Panc1 (cell line): Measurements from ENCODE around the gene UBD. TPM values are rescaled to one million over a fixed set of nuclear protein-coding genes. Genes with fewer than 3 reads are reported as not detected.

Experiments used
- ATAC-seq: fragments of 200-7000 bp; cut with Tn5 transposase; 2 replicates; pipeline ENCODE4 v1.9.1; 2020; ENCODE audit warnings: mild to moderate bottlenecking, moderate library complexity
- BruUV-seq: library from RNA; stranded (reverse); fragments of 400-500 nt; replicated peaks from 2 replicates; lab custom pipeline; 2021; lab: Mats Ljungman, UMichigan
- CTCF ChIA-PET: fragments of 300-600 bp; sonication (Branson Sonifier 250); formaldehyde crosslinking; loops from one replicate; lab custom pipeline; 2022; ENCODE audit warnings: antibody characterized with exemption; lab: Charles Lee
- POLR2A ChIA-PET: fragments of 300-600 bp; sonication (Branson Sonifier 250); formaldehyde crosslinking; loops from one replicate; lab custom pipeline; 2022; ENCODE audit warnings: antibody characterized with exemption; lab: Charles Lee
- DNase-seq: peaks from one replicate; pipeline ENCODE4 v3.0.0-alpha.2; 2010; ENCODE audit warnings: low read depth, low spot score
- H3K27ac ChIP-seq: 2 replicates; pipeline ENCODE4 v1.5.1; 2011; ENCODE audit warnings: mild to moderate bottlenecking, low read length, inconsistent platforms
- H3K27me3 ChIP-seq: fragments of 200-500 bp; sonication (Bioruptor generic); 2 replicates; pipeline ENCODE4 v1.6.0; 2014; ENCODE audit warnings: low read length, inconsistent platforms; ENCODE audit not compliant: control insufficient read depth, insufficient read depth
- H3K36me3 ChIP-seq: fragments of 200-500 bp; sonication (Bioruptor generic); 2 replicates; pipeline ENCODE4 v1.5.1; 2014; ENCODE audit warnings: inconsistent platforms, mild to moderate bottlenecking, low read length, moderate library complexity; ENCODE audit not compliant: control insufficient read depth, insufficient read depth
- H3K4me1 ChIP-seq: 2 replicates; pipeline ENCODE4 v1.5.1; 2011; ENCODE audit warnings: inconsistent platforms, mild to moderate bottlenecking, low read length, moderate library complexity; ENCODE audit not compliant: control insufficient read depth, insufficient read depth
- H3K4me3 ChIP-seq, 2 experiments: 2 replicates each; pipeline ENCODE4 v1.5.1; 2011 to 2012; ENCODE audit warnings: low read depth in 2 of 2, low read length in 2 of 2, mild to moderate bottlenecking in 2 of 2, inconsistent platforms in 1 of 2, moderate library complexity in 1 of 2
- H3K9me3 ChIP-seq: fragments of 200-500 bp; sonication (Bioruptor generic); 2 replicates; pipeline ENCODE4 v1.5.1; 2014; ENCODE audit warnings: low read depth, mild to moderate bottlenecking, inconsistent platforms, low read length, moderate library complexity; ENCODE audit not compliant: control insufficient read depth, insufficient read depth
- POLR2AphosphoS5 ChIP-seq: IDR thresholded peaks from 2 replicates; pipeline ENCODE4 v1.6.1; 2012; ENCODE audit warnings: mild to moderate bottlenecking, low read depth, low read length, moderate library complexity
- SIN3A ChIP-seq: IDR thresholded peaks from 2 replicates; pipeline ENCODE4 v1.6.1; 2012; ENCODE audit warnings: low read depth, mild to moderate bottlenecking, low read length, moderate library complexity, borderline replicate concordance; ENCODE audit not compliant: insufficient read depth
- TCF7L2 ChIP-seq: IDR thresholded peaks from 2 replicates; pipeline ENCODE4 v1.6.1; 2011; ENCODE audit warnings: mild to moderate bottlenecking, low read depth, low read length, inconsistent platforms
- in situ Hi-C: cut with HindIII; loops from 2 replicates; pipeline ENCODE4 v1.10.0; 2016; ENCODE audit warnings: low sequenced_read_pairs, low pct_unique_long_range_greater_than_20kb
- intact Hi-C: fragments of 100-400 bp; cut with micrococcal nuclease; formaldehyde crosslinking; loops from one replicate; pipeline ENCODE4 v1.10.0; 2022; ENCODE audit not compliant: unreplicated experiment
- total RNA-seq: library from RNA; stranded (reverse); gene quantifications from one replicate; pipeline ENCODE4 v1.2.1, GENCODE V29; 2021; ENCODE audit not compliant: unreplicated experiment
- TF ChIP-seq, protein P1 (sequence below): fragments of 450-650 bp; IDR thresholded peaks from 2 replicates; pipeline ENCODE4 v1.5.1; 2017; ENCODE audit warnings: mild to moderate bottlenecking
- TF ChIP-seq, protein P2 (sequence below), 2 experiments: IDR thresholded peaks; 2 replicates each; pipeline ENCODE4 v1.6.1; 2011 to 2012; ENCODE audit warnings: low read depth in 2 of 2, control low read depth in 1 of 2, low read length in 1 of 2, mild to moderate bottlenecking in 1 of 2, moderate library complexity in 1 of 2; ENCODE audit not compliant: insufficient read depth in 1 of 2

Gene UBD
- total RNA-seq, 1 experiment from 2014 or later, result 0.54 TPM

DNA sequence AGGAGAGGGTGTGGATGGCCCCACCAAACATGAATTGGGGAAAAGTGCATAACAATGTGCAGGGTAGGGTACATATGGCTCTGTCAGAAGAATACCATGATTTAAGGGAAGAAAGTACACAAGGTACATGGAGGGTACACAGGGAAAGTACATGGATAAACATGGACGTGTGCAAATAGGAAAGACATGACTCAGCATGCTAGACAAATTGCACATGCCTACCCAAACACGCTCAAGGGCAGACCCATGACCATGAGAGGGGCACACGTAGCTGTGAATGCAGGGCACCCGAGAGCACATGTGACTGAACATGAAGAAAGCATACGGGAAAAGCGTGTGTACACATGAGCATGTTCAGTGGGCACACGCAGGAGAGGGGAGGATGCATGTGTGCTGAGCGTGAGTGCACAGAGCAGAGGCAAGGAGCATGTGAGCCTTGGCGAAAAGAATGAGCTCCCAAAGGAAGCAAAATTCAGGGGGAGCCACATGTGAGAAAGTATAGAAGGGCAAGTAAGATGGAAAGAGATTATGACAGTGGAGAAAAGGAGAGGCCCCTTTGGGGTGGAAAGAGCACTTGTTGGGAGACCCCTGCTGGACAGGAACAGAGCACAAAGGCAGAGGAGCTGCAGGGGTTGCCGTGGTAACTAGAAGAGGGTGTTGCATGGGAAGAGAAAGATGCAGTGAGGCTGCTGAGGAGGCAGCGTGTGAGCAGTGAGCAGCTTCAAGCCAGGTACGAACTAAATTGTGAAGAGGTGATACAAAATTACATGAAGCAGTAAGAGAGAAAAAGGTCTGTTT, 43.2 kb upstream of the UBD start:
- TF ChIP-seq, protein P1, sequence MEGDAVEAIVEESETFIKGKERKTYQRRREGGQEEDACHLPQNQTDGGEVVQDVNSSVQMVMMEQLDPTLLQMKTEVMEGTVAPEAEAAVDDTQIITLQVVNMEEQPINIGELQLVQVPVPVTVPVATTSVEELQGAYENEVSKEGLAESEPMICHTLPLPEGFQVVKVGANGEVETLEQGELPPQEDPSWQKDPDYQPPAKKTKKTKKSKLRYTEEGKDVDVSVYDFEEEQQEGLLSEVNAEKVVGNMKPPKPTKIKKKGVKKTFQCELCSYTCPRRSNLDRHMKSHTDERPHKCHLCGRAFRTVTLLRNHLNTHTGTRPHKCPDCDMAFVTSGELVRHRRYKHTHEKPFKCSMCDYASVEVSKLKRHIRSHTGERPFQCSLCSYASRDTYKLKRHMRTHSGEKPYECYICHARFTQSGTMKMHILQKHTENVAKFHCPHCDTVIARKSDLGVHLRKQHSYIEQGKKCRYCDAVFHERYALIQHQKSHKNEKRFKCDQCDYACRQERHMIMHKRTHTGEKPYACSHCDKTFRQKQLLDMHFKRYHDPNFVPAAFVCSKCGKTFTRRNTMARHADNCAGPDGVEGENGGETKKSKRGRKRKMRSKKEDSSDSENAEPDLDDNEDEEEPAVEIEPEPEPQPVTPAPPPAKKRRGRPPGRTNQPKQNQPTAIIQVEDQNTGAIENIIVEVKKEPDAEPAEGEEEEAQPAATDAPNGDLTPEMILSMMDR, result peak; percentile 36; the same call in 1 of the 2 replicates
- TF ChIP-seq, protein P2, sequence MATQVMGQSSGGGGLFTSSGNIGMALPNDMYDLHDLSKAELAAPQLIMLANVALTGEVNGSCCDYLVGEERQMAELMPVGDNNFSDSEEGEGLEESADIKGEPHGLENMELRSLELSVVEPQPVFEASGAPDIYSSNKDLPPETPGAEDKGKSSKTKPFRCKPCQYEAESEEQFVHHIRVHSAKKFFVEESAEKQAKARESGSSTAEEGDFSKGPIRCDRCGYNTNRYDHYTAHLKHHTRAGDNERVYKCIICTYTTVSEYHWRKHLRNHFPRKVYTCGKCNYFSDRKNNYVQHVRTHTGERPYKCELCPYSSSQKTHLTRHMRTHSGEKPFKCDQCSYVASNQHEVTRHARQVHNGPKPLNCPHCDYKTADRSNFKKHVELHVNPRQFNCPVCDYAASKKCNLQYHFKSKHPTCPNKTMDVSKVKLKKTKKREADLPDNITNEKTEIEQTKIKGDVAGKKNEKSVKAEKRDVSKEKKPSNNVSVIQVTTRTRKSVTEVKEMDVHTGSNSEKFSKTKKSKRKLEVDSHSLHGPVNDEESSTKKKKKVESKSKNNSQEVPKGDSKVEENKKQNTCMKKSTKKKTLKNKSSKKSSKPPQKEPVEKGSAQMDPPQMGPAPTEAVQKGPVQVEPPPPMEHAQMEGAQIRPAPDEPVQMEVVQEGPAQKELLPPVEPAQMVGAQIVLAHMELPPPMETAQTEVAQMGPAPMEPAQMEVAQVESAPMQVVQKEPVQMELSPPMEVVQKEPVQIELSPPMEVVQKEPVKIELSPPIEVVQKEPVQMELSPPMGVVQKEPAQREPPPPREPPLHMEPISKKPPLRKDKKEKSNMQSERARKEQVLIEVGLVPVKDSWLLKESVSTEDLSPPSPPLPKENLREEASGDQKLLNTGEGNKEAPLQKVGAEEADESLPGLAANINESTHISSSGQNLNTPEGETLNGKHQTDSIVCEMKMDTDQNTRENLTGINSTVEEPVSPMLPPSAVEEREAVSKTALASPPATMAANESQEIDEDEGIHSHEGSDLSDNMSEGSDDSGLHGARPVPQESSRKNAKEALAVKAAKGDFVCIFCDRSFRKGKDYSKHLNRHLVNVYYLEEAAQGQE (IDR thresholded peaks at IDR 0.05; ENCODE audit: insufficient read depth in 1 of 2, low read depth in 2 of 2, low read length in 1 of 2), result no peak
- TF ChIP-seq POLR2AphosphoS5 (no peak), SIN3A (no peak), TCF7L2 (no peak)
- ChIA-PET CTCF (no interaction called here), POLR2A (no interaction called here)
- no peaks in the 10 kb centered on the region for H3K9me3 ChIP-seq
- H3K4me3 ChIP-seq, result no peak overlapping the region
- intact Hi-C loops, result no loop called here
- H3K27ac ChIP-seq, result no peak overlapping the region
- H3K36me3 ChIP-seq, result no peaks in the 10 kb centered on the region
- ATAC-seq, result no peak
- BruUV-seq, result TSS peak; percentile 50
- H3K4me1 ChIP-seq, result no peaks in the 10 kb centered on the region
- no peak for DNase-seq
- in situ Hi-C loops, result no loop called here
- no peaks in the 10 kb centered on the region for H3K27me3 ChIP-seq

DNA sequence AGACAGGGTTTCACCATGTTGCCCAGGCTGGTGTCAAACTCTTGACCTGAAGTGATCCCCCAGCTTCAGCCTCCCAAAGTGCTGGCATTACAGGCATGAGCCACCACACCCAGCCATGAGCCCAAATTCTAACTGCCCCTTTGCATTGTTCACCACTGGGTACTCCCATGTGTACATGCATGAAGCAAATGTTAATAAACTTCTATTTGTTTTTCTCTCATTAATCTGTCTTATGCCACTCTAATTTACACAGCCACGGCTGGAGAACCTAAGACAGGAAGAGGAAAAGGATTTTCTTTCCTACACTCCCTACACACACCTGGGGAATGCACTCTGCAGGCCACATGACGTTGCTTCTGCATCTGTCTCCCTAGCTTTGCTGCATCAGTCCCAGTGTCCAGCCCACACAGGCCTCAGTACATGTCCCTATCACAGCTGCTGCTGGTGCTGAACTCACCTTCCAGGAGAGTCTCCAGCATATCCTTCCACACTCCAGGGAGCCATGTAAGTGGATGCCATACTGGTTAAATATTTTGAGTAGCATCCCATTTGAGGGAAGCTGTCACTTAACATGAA, 38.7 kb upstream of the UBD start:
- ChIA-PET CTCF (no interaction called here), POLR2A (no interaction called here)
- TF ChIP-seq, protein P2 (IDR thresholded peaks at IDR 0.05; ENCODE audit: insufficient read depth in 1 of 2, low read depth in 2 of 2, low read length in 1 of 2), result no peak
- TF ChIP-seq SIN3A (no peak), TCF7L2 (no peak), POLR2AphosphoS5 (no peak)
- TF ChIP-seq, protein P1, result no peak
- no peak for ATAC-seq
- intact Hi-C loops, result no loop called here
- no TSS peak for BruUV-seq
- H3K36me3 ChIP-seq, result no peaks in the 10 kb centered on the region
- H3K4me1 ChIP-seq, result no peaks in the 10 kb centered on the region
- H3K4me3 ChIP-seq, result no peak overlapping the region
- in situ Hi-C loops, result no loop called here
- no peaks in the 10 kb centered on the region for H3K9me3 ChIP-seq
- no peaks in the 10 kb centered on the region for H3K27me3 ChIP-seq
- H3K27ac ChIP-seq, result no peak overlapping the region
- DNase-seq, result no peak
